Heart right ventricle (tissue), 16 donors: ENCODE measurements around the gene CARD8. TPM values are rescaled to one million over a fixed set of nuclear protein-coding genes. Genes with fewer than 3 reads are reported as not detected.

Source experiments
- ATAC-seq, 8 donors: fragments of 200-7000 bp; cut with Tn5 transposase; one replicate each; pipeline ENCODE4 v1.9.1; 2020; ENCODE audit warnings: mild to moderate bottlenecking in 8 of 8, moderate library complexity in 8 of 8, moderate number of reproducible peaks in 1 of 8
- DNase-seq, 2 donors: peaks; one replicate each; pipeline ENCODE4 v3.0.0-alpha.2; 2020
- H3K27ac ChIP-seq, 10 donors: fragments of 200-600 bp; sonication (generic) in 2 of 10; one replicate each; pipeline versions ENCODE4 v1.5.0 to v1.8.0; 2020 to 2022; ENCODE audit warnings: mild to moderate bottlenecking in 3 of 10
- H3K27me3 ChIP-seq, 7 donors: fragments of 200-600 bp; one replicate each; pipeline ENCODE4 v1.8.0; 2021 to 2022; ENCODE audit warnings: mild to moderate bottlenecking in 2 of 7
- H3K36me3 ChIP-seq, 9 donors: fragments of 200-600 bp; sonication (generic) in 1 of 9; one replicate each; pipeline versions ENCODE4 v1.5.0 to v1.8.0; 2020 to 2022; ENCODE audit warnings: mild to moderate bottlenecking in 2 of 9
- H3K4me1 ChIP-seq, 9 donors: fragments of 200-600 bp; sonication (generic) in 1 of 9; one replicate each; pipeline versions ENCODE4 v1.5.0 to v1.8.0; 2020 to 2022; ENCODE audit warnings: mild to moderate bottlenecking in 4 of 9
- H3K4me3 ChIP-seq, 10 donors: fragments of 200-600 bp; sonication (generic) in 2 of 10; one replicate each; pipeline versions ENCODE4 v1.5.0 to v1.8.0; 2020 to 2022; ENCODE audit warnings: mild to moderate bottlenecking in 7 of 10, moderate library complexity in 2 of 10
- H3K9me3 ChIP-seq, 11 donors: fragments of 200-600 bp in 10 of 11; sonication (generic) in 2 of 11; one replicate each; pipeline versions ENCODE4 v1.5.0 to v1.8.0; 2013 to 2022; ENCODE audit warnings: mild to moderate bottlenecking in 2 of 11, control low read depth in 1 of 11, moderate library complexity in 1 of 11
- CTCF ChIP-seq, 9 donors: fragments of 200-600 bp; sonication (generic) in 2 of 9; IDR thresholded peaks; one replicate each; pipeline versions ENCODE4 v1.5.0 to v1.8.0; 2021 to 2022; ENCODE audit warnings: antibody characterized with exemption in 9 of 9, mild to moderate bottlenecking in 5 of 9, moderate library complexity in 1 of 9
- WGBS, 2 donors: extraction: QIAGEN DNeasy Blood & Tissue Kit; methylation state at CpG; one replicate each; pipeline ENCODE4 v1.1.7; 2013; ENCODE audit warnings: inconsistent platforms in 1 of 2; 5-methylcytosine and 5-hydroxymethylcytosine counted together
- intact Hi-C, 10 donors: fragments of 100-400 bp; cut with DNase I; formaldehyde crosslinking; loops; one replicate each; pipeline versions ENCODE4 v1.11.1 to v1.14.2; 2022
- polyA plus RNA-seq, 2 donors: library from polyadenylated mRNA; stranded (reverse); fragments of 200-250 nt; gene quantifications; one replicate each; pipeline ENCODE4 v1.2.3, GENCODE V29; 2013
- total RNA-seq, 10 donors: library from RNA; stranded (reverse); fragmentation: NEBNext Ultra II Directional in 3 of 10; extraction: Animal tissue kit (Norgen Biotek cat#: 25700) in 3 of 10; gene quantifications; one replicate each; pipeline versions ENCODE4 v1.2.1 to v1.2.4, GENCODE V29; 2021 to 2023
- donor health status: Arrhythmogenic right ventricular cardiomyopathy.
- donor health status: ischemic (EF 13 %, LVEDD 7.1; RV severe dilation, severe dysfunction).
- donor health status: healthy with polysubstance abuse.
- donor health status: DM: no; HTN: yes; CAD: no.
- donor health status: DM: no; HTN: no; CAD: no.
- donor health status: ischemic (EF 25% LVEDD 6.9; RV normal size, moderate dysfunction).
- donor health status: ischemic (EF 25% LVEDD 5.7; RV mildly dilated, moderate dysfunction).
- donor health status: healthy.
- donor health status: DM: yes; HTN: yes; CAD: no.
- donor health status: Ischemic cardiomyopathy.
- donor health status: ischemic (EF 35%, LVEDD 5.7; RV mildly dilated, moderate dysfunction).
- donor health status: nonischemic (EF 11% LVEDD 7.7; RV severe dilation, severe dysfunction).
- donor health status: DM: yes; HTN: yes; CAD: no.
- donor health status: PGD.
- donor health status: ischemic (EF 29% LVEDD 5.4; RV normal size, mild dysfunction).
- donor health status: nonischemic (EF 23%, LVEDD 6.1; RV moderate dilation, normal function).

CARD8 gene
- total and polyA plus RNA-seq, 12 donors, result 18.9 to 49.5 (median 29.4) TPM

DNA sequence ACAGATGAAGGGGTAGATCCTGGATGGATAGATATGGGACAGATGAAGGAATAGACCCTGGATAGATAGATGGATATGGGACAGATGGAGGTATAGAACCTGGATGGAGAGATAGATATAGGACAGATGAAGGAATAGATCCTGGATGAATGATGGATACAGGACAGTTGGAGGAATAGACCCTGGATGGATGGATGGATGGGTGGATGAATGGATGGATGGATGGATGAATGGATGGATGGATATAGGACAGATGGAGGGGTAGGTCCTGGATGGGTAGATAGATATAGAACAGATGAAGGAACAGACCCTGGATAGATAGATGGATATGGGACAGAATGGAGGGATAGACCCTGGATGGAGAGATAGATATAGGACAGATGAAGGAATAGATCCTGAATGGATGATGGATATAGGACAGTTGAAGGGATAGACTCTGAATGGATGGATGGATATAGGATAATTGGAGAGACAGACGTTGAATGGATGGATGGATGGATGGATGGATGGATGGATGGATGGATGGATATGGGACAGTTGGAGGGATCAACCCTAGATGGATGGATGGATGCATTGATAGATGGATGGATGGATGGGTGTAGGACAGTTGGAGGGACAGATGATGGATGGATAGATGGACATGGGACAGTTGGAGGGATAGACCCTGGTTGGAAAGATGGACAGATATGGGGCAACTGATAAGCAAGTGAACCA lies 46.3 kb upstream of the CARD8 start:
- Histone ChIP-seq H3K4me1 (no peaks in the 10 kb centered on the region), H3K4me3 (no peak overlapping the region), H3K27me3 (peaks cover 0 to 3% (median 0%) of the 10 kb centered on the region in 7 donors), H3K27ac (no peak overlapping the region), H3K9me3 (no peaks in the 10 kb centered on the region), H3K36me3 (no peaks in the 10 kb centered on the region)
- TF ChIP-seq CTCF (IDR thresholded peaks at IDR 0.05), result no peak
- 96 to 97% methylated on average over 1 of the region's 1 CpG for WGBS, 2 donors
- intact Hi-C loops, result no loop called here
- DNase-seq, result no peak
- no peak for ATAC-seq

DNA sequence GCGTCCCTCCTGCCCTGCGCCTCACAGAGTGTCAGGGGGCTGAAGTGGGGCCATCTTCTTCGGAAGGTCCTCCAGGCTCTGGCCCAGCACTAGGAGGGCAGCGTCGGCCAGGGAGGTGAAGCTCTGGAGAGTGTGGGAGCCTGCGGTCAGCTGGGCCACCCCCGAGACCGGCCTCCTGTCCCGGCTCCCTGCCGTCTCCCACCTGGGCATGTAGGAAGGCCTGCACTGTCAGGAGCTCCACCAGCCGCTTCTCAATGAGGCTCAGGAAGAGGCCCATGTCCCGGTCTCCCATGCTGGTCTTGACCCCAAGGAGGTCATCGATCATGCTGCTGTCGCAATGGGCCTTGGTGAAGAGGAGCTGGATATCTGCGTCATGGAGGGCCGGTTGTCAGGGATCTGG lies 42.3 kb upstream of the CARD8 start:
- Histone ChIP-seq H3K36me3 (no peaks in the 10 kb centered on the region), H3K9me3 (no peaks in the 10 kb centered on the region), H3K4me3 (no peak overlapping the region), H3K27ac (no peak overlapping the region), H3K4me1 (no peaks in the 10 kb centered on the region), H3K27me3 (peaks cover 0 to 6% (median 0%) of the 10 kb centered on the region in 7 donors)
- no peak for TF ChIP-seq CTCF (IDR thresholded peaks at IDR 0.05)
- ATAC-seq (no peak), DNase-seq (no peak)
- WGBS, 2 donors, result 92 to 93% methylated on average over 16 of the region's 16 CpGs
- intact Hi-C loops, result no loop called here

DNA sequence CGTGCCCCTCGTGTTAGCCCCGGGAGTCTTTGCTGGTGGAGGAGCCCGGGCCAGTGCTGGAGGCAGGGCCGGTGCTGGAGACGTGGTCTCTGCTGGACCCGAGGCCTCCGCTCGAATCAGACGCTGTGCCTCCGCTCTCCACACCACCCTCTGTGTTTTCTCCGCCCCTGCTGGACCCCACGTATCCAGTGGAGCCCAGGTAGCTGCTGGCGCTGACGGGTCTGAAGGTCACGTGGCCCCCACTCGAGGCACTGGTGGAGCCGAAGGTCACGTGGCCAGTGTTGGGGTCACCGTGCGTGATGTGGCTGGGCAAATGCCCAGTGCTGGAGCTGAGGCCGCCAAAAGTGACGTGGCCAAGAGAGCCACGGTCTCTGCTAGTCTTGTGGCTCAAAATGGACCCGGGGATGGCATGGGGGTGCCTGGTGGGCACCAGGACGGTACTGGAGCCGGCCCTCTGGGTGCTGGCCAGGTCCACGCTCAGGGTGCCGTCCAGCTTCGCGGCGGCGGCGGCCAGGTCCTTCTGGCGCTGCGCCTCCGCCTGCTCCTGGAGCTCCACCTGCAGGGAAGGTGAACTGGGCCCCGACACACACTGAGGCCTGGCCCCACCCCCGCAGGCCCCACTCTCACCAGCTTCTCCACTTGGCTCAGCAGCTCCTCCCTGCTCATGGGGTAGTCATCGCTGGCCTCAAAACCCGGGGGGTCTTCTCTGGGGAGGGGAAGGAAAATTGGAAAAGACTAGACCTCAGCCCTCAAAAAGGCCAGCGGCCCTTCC lies 41.4 kb upstream of the CARD8 start:
- WGBS, 2 donors, result 89% methylated on average over 41 to 42 of the region's 42 CpGs
- intact Hi-C loops, result no loop called here
- H3K36me3 ChIP-seq, result no peaks in the 10 kb centered on the region
- peak in 1 of 8 donors; percentile 34 for ATAC-seq
- H3K4me1 ChIP-seq, result no peaks in the 10 kb centered on the region
- no peak for TF ChIP-seq CTCF (IDR thresholded peaks at IDR 0.05)
- H3K27ac ChIP-seq, result no peak overlapping the region
- H3K27me3 ChIP-seq, result peaks cover 0 to 6% (median 0%) of the 10 kb centered on the region in 7 donors
- DNase-seq, result no peak
- no peaks in the 10 kb centered on the region for H3K9me3 ChIP-seq
- no peak overlapping the region for H3K4me3 ChIP-seq

DNA sequence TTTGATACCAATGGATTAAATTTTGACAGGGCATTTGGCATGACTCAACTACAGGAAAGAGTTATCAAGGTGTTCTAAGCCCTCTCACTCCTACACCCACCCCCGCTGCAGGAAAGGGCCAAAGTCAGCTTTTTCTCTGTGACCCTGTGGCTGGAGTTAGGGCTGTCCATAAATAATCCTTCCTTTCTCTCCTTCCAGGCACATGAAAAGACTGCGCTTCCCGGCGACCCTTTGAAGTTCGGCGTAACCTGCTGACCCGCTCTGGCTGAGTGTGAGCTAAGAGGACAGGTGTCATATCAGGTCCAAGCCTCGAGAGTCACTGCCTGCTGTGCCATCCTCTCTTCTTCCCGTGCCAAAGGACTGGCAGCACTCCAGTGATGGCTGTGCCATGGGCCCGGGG lies 39.7 kb upstream of the CARD8 start:
- Histone ChIP-seq H3K4me1 (peaks cover 0 to 14% (median 10%) of the 10 kb centered on the region in 9 donors), H3K27me3 (peaks cover 0 to 6% (median 3%) of the 10 kb centered on the region in 7 donors), H3K4me3 (no peak overlapping the region), H3K9me3 (no peaks in the 10 kb centered on the region), H3K27ac (no peak overlapping the region), H3K36me3 (no peaks in the 10 kb centered on the region)
- no peak for TF ChIP-seq CTCF (IDR thresholded peaks at IDR 0.05)
- intact Hi-C loops, result no loop called here
- ATAC-seq (no peak), DNase-seq (no peak)
- 81 to 83% methylated on average over 10 of the region's 10 CpGs for WGBS, 2 donors
